NCI-H524 treated with DMSO at 0.1 percent for 48 hours (cell line): ENCODE results near the gene S100A12.

Experiments used
- DNase-seq: peaks from one replicate; lab custom pipeline; 2025; lab: John Stamatoyannopoulos, UW

Gene S100A12

GRCh38 chr1:153336650-153337049 lies 38.8 kb downstream of the S100A12 start:
- no peak for DNase-seq

GRCh38 chr1:153333902-153334301 lies 41.5 kb downstream of the S100A12 start:
- DNase-seq: no peak

DNA sequence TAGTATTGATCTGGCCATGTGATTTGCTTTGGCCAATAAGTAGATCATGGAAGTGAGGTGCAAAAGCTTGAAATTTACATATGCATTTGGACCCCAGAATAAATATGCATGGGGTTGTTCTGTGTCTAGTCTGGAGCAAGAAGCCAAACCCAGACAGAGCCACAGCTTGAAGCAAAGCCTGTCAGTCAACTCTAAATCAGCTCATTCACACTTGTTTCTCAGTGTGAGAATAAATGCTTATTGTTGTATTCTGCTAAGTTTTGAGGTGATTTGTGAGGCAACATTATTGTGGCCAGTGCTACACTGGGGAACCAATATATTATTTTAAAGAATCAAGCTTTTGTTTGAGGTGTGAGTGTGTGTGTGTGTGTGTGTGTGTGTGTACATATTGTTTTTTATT lies 50.5 kb downstream of the S100A12 start:
- no peak for DNase-seq
